Stimulated activated CD4-positive, alpha-beta T cell treated with anti-CD3 and anti-CD28 coated beads, Interleukin-4, amount 100 ng/mL, for 48 hours (primary cell): ENCODE data around the gene PICK1.

ENCODE experiments used
- DNase-seq, 2 donors: peaks; one replicate each; pipeline ENCODE4 v3.0.0-alpha.2; 2020; ENCODE audit warnings: low read depth in 2 of 2

The PICK1 gene

DNA sequence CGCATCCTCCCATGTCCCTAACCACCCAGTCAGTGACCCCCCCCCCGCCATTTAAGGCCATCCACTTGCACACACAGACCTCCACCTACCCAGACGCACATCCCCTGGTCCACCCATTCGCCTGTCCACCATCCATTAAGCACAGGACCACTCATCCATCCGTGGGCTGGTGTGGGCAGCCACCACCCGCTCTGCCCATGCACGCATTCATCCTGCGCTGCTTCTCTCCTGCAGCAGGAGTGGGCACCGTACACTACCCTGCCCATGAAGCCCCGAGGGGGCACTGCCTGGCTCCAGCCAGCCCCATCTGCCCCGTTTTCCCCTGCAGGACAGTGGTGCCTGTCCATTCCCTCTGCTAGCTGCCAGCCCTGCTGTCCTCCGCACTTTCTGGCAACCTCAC, 30.7 kb downstream of the PICK1 start:
- DNase-seq: no peak

DNA sequence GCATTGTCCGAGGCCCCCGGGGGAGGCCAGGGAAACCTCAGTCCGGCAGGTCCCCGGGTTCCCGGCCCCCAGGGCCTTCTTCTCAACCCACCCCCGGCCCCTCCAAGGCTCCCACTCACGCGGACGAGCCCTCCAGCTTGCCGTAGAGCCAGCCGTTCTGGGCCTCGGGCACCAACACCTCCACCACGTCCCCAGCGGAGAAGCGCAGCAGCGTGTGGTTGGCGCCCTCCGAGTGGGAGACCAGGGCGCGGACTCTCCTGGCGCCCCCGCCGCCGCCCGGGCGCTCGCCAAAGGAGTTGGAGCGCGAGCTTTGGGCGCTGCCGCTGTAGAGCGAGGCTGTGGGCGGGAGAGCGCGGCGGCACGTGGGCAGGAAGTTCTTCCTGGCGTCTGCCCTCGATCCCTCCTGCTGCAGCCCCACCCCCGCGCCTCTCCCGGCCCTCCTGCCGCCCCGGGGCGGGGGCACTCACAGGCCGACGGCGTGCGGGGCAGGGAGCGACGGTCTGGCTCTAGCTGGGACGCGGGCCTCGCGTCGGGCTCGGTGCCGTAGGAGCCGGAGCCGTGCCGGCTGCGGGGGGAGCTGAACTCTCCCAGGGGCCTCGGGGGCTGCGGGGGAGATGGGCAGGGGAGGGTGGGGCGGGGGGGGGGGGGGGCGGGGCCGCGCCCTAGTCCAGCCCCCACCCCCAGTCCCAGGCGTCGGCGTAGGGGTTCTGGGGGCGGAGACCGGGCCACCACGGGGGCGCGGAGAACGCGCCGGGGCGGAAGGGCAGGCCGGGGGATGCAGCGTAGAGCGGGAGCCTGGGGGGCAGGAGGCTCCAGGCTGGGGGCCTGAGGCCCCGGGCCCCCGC, 31.6 kb downstream of the PICK1 start:
- DNase-seq: no peak

DNA sequence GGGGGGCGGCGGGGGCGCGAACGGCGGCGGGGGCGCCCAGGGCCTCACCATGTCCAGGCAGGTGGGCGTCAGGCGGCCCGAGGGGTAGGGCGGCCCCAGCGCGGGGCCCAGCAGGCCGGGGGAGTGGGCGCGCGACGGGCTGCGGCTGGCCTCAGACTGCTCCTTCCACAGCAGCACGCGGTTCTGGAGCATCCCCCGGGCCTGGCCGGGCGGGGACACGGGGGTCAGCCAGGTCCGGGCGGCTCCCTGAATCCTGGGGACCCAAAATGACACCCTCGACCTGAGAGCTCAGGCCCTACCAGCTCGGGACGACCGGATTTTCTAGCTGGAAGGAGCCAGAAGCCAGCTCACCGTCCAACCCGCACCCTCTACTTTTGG, 32.3 kb downstream of the PICK1 start:
- no peak for DNase-seq

DNA sequence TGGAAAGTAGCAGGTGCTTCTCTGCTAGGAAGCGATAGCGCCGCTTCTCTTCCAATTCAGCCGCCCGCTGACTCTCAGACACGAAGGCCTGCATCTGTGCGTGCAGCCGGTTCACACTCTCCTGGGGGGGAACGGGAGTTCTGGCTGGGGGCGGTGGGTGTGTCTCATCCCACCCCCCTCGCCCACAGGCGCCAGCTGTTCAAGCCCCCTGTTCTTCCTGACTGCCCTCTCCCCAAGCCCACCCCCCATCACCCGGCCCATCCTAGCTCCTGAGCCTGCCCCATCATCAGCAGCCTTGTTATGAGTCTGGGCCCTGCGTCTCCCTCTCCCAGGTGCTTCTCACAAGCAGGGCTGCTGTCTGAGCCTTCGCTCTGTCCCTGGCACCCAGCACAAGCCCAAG, 39.9 kb downstream of the PICK1 start:
- DNase-seq: no peak

DNA sequence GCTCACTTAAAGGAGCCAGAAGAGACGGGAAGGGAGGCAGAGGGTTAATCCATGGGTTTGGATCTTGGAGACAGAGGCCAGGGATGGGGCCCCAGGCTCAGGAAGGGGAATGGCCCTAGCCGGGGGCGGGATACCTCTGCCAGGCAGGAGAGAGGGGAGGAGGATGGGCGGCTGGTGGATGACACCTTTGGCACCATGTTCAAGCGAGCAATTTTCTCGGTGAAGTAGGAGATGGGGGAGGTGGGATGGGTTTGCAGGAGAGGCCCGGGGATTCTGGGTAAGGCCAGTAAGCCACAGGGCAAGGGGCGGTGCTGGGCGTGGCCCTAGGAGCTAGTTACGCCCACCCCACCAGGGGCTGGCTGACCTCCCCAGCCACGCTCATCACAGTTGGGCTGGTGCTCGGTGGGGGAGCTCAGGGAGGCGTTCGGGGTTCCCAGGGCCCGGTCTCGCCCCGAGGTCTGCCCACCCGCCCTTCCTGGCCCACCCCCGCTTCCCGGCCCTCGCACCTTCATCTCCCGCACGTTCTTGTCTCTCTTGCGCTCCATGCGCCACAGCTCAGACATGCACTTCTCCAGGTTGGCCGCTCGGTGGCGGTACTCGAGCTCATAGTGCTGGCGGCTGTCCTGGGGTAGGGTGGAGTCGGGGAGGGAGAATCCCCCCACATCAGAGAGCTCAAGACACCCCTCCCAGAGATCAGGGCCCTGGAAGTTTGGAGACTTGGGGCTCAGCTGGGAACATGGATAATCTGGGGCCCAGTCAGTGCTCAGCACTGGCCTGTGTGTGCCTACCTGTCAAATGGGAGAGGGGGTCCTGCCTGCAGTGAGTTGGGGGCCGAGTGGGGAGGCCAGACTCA, 40.6 kb downstream of the PICK1 start:
- no peak for DNase-seq

DNA sequence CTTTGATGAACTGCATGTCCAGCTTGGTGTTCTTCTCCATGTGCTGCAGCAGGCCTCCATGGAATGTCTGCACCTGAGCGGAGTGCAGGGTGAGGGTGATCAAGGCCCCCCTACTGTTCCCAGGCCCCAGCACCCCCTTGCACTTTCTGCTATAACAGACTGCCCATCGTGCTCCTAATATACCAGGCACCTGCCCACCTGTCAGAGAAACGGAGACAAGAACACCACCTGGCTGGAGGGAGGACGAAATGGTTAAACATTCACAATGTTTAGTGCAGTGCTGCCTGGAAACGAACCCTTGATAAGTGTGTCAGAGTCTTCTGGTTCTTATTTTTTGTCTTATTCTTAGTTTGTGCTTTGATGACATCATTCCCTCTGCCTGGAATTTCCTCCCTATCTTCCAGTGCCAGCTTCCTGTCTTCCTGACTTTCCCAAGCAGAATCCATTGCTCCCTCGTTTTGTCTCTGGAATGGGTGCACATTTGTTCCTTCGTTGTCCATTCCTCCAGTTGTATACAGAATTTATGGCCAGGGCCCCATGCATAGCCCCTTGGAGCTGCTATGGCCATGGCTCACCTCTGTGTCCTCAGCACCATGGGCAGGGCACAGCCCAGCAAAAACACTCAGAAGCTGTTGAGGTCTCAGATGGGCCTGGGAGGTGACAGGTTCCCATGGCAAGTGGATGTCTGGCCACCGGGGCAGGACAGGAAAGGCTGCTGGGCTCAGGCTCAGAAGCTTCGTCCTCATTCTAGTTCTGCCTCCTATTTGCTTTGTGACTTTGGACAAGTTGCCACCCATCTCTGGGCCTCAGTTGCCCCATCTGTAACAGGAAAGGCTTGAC, 41.4 kb downstream of the PICK1 start:
- DNase-seq: no peak

DNA sequence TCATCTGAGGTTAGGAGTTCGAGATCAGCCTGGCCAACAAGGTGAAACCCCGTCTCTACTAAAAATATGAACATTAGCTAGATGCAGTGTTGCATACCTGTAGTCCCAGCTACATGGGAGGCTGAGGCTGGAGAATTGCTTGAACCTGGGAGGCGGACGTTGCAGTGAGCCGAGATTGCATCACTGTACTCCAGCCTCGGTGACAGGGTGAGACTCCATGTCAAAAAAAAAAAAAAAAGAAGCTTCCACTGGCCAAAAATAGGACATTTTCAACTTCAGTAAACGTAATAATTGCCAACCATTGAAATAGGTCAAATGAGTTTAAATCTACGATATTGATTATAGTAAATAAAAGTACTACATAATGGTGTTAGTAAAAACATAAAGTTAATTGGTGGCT, 46.4 kb downstream of the PICK1 start:
- no peak for DNase-seq

DNA sequence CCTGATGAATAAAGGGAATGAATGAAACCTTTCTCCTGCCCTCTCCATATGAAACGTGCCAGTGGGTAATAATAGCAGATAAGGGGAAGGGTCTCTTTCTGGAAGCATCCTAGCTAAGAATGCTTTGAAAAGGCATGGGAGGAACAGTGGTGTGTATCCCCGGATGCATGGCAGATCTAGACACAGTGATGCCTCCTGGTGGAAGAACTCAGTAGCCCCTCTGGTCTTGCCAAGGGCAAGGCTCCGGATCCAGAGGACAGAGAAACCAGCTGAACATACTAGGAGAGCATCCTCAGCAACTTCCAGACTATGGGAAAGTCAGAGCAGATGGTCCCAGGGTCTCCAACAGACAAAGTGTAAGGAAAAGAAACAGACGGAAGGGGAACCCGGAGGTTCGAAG, 46.9 kb downstream of the PICK1 start:
- no peak for DNase-seq

DNA sequence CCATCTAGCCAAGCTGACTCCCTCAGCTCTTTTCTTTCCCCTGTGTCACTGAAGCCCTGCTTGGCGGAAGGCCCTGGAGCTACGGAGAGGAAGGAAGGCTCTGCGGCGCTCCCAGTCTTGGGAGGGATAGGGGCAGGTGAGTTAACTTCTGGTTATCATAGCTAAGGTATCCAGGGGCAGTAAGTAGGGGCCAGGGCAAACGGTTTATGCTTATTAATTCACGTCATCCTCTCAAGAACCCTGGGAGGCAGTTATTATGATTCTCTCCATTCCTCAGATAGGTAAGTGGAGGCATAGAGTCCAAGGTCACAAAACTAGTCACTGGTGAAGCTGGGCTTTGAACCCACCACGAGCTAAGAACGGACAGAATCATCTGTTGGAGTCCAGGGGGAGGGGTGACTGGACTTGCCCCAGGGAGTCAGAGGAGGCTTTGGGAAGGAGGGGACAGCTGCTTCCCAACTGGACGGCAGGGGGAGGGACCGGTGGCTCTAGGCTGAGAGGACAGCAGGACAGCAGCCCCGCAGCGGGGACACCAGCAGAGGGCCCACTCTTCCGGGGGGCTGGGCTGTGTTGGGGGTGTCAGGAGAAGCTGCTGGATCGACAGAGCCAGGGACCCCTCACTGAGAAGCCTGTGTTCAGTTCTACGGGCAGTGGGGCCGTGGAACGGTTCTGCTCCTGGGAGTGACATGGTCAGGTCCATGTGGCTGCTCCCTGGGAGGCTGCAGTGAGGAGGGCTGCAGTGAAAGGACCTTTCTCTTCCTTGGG, 49.8 kb downstream of the PICK1 start:
- no peak for DNase-seq

DNA sequence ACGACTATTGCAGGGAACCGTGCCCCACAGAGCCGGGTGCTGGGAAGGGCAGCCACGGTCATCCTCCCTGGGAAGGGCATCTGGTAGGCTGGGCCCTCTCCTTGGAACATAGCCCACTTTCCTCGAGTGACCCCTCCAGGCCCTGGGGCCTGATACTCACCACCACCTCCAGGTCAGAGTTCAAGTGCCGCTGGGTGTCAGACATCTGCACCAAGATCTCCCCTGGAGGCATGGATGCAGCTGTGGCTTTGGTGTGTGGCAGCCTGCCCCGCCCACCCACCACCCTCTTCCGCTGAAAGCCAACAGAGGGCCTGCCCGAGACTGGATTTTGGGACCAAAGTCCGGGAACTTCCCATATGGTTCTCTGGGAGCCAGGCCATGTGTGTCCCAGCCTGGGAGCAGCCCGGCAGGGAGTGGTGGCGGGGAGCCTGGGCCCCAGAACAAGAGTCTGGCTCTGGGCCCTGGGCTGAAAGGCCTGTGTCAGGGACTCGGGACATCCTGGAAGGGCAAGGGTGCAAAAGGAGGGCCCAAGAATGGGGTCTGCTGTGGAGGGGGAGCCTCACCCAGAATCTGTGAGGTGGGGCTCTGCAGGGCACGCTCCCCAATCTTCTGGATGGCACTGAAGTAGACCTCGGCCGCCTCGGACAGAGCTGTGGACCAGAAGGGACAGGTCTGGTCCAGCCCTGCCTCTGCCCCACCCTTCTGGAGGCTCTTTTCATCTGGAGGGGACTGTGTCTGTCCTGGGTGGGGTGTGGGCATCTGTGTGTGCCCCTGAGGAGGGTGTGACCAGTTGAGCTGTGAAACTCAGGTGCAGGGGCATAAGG, 50.7 kb downstream of the PICK1 start:
- DNase-seq: no peak

DNA sequence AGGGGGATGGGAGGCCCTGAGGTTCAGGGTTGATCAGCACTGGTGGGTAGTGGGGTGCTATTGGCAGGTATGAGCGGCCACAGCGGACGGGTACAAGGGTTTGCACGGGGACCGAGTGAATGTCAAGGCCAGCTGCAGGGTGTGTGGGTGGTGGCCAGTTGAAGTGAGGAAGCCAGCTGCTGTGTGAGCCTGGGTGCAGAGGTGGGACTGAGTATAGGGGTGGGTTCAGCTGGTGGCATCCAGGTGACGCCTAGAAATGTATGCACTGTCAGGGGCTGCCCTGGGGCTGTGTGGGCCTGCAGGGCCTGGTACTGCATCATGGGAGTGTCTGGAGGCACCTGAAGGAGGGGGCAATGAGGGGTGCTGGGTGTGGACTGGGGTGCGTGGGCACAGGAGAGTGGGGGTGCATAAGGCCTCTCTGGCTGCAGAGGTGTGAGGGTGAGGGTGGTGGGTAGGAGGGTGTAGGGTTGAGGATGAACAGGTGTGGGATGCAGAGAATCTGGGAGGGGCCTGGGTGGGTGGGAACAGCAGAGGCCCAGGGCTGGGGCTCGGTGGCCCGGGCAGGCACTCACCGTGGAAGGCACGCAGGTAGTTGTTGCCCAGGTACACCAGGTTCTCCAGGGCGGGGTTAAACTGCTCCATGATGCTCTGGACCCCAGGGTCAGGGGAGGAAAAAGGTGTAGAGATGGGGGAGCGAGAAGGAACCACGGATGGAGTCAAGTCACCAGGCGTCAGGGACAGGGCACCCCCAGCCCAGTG, 51.5 kb downstream of the PICK1 start:
- no peak for DNase-seq

DNA sequence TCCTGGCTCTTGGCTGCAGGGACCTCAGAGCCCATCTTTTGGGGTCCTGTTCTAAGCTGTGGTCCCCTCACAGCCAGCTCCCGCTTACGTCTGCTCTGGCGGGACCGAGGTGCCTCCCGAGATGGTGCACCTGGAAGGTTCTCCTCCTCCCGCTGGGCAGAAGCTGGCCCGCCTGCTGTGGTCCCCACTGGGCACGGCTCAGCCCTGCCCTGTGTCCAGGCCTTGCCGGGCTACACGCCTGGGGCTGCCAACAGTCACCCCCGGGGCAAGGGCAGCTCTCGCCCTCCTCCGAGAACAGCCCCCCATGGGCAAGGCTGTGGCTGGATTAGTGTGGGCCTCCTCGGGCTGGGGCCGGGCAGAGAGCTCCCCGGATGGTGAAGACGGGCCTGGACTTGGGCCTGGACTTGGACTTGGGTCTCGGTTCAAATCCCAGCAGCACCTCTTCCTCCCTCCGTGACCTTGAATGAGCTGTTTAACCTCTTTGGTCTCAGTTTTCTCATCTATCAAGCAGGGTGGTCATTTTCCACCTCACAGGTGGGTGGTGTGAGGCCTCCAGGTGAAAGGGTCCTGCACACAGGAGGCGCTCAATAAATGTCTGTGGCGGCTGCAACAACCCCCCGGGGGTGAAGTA, 52.3 kb downstream of the PICK1 start:
- DNase-seq: no peak

DNA sequence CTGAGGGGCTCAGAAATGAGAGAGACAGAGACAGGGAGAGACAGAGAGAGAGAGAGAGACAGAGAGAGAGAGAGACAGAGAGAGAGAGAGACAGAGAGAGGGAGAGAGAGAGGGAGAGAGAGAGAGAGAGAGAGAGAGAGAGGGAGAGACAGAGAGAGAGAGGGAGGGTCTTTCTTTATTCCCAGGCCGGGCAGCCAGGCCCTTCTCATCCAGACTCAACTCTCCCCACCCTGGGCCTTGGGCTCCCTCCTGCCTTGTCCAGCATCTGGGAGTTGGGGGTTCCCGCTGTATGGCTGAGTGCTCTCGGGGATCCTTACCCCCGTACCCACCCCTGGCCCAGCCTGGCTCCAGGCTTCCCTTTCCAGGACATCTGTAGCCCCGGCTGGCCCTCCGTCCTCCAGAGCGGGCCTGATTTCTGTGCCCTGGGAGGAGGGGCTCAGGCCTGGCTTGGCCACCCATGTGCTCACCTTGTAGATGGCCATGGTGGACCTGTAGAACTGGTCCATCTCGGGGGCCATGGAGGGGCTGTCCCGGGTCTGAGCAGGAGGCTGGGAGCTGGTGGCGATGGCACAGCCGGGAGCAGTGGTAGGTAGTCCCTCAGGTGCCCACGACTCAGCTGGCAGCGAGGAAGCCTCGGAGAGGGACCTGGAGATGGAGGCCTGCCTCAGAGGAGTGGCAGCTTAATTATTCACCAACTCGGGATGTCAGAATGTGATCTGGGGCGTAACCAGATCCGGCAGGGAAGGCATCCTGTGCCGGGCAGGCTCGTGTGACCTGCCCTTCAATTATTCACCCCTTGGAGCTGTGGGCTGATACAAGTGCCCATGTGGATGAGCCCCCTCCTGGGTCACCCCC, 53.0 kb downstream of the PICK1 start, which contains the start of gene BAIAP2L2:
Gene BAIAP2L2, minus strand, starts transcription at position 677 of the 855 bp plus-strand sequence. Its CDS starts 159 bp downstream, at position 518.
- DNase-seq: no peak

DNA sequence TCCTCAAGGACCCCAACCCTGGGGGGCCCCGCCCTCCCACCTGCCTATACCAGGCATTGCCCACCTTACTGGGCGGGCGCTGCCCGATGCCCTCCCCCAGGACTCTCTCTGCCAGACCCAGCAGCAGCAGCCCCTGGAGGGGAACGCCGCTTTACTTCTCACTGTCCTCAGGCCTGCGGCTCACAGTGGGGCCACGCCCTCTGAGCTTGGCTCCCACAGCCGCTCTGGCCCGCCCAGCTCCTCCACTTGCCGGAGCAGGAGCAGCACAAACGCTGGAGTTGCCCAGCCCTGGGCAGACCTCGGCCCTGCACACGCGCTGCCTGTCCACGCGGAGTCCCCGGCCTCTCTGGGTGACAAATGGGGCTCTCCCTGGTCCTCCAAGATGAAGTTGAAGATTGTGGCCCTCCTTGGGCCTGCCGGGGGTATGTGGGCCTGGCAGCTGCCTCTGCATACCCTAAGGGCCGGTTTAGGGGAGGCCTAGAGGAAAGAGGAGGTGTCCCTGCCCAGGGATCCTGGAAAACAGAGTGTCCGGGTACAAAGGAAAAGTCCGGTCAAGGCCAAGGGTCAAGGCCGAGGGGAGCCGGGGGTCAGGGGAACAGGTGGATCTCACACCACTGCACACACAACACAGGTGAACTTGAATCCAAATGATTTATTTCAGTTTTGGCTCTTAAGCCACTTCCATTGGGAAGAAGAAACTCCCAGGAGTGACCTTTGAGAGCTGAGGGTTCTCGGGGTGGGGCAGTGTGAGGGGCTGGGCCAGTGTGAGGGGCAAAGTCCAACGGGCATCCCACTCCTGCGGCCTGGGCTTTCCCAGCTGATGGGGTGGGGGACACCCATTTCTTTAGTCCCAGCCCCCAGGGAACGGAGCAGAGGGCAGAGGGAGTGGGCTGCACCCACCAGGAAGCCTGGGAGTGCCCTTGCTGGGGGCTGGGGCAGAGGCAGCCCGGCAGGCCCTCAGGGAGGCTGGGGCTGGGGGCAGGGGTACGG, 54.0 kb downstream of the PICK1 start:
- no peak for DNase-seq

DNA sequence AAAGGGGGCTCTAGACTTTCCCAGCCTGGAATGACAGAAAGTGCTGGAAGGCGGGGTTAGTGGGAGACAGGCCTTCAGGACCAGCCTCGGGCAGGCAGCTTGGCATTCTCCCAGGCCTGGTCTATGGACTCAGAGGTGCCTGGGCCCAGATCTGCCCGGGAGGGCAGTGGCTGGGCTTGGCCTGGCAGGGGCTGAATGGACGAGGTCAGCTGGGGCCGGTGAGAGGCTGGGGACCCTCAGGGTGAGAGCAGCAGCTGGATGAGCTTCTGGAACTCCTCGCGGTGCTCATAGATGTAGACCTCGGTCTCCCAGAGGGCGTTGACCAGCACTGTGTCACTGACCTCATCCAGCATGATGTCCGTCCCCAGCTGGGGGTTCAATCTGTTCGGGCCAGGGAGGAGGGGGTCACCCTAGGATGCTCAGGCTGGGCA, 54.7 kb downstream of the PICK1 start:
- no peak for DNase-seq

DNA sequence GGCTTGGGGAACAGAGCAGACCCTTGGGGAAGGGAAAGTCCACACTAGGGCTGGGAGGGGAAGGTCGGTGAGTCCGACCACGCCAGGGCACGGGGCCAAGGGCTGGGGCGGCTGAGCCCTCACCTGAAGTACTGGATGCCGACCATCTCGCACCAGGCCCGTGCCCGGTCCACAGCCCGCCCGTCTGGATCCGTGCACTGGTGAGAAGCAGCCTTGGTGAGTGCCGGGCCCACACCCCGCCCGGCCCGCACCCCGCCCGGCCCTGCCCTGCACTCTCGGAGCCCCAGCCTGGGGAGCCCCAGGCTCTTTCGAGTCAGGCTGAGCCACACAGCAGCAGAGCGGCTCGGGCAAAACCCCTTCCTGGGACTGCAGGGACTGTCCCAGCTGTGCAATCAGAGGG, 55.2 kb downstream of the PICK1 start:
- DNase-seq: no peak
